Measurements from ENCODE around the gene FCRLA.

FCRLA gene

DNA sequence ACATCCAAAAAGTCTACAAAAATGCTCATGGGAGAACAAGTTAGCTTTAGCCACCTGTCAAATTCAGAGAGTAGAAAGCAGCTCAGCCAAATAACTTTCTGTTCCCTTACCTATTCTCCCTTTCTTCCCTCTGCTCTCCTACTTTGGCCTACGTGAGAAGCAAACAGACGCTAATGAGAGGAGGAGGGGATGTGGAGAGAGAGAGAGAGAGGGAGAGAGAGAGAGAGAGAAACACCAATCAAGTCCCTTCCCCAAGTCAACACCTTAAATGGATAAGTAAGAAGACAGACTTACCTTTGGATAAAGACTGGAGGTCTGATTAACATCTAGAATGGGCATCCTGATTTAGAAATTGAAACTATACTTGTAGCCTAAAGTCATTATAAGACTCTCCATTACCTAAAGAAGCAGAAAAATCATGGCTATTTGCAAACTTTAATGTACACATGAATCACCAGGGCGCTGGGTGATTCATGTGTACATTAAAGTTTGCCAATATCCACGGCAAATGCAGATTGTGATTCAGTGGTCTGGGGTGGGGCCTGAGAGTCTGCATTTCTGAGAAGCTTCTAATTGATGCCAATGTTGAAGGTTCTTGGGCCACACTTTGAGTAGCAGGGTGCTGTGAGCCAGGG, 29.4 kb downstream of the FCRLA start:
- TF ChIP-seq, protein P1, sequence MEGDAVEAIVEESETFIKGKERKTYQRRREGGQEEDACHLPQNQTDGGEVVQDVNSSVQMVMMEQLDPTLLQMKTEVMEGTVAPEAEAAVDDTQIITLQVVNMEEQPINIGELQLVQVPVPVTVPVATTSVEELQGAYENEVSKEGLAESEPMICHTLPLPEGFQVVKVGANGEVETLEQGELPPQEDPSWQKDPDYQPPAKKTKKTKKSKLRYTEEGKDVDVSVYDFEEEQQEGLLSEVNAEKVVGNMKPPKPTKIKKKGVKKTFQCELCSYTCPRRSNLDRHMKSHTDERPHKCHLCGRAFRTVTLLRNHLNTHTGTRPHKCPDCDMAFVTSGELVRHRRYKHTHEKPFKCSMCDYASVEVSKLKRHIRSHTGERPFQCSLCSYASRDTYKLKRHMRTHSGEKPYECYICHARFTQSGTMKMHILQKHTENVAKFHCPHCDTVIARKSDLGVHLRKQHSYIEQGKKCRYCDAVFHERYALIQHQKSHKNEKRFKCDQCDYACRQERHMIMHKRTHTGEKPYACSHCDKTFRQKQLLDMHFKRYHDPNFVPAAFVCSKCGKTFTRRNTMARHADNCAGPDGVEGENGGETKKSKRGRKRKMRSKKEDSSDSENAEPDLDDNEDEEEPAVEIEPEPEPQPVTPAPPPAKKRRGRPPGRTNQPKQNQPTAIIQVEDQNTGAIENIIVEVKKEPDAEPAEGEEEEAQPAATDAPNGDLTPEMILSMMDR (IDR thresholded peaks at IDR 0.05; ENCODE audit: control extremely low read depth, extremely low read depth, low read depth, missing control alignments), result no peak
- DNase-seq (ENCODE audit: extremely low spot score), result no peak
- POLR2A ChIA-PET, result no interaction called here
- CTCF ChIA-PET, result interaction anchor here (0.8 to 8.4 kb wide), 11 partner anchors 9 to 301 kb away, joined by 3 to 79 read pairs (median 6); partner anchors contain the start of genes DUSP12 and FCRLB

DNA sequence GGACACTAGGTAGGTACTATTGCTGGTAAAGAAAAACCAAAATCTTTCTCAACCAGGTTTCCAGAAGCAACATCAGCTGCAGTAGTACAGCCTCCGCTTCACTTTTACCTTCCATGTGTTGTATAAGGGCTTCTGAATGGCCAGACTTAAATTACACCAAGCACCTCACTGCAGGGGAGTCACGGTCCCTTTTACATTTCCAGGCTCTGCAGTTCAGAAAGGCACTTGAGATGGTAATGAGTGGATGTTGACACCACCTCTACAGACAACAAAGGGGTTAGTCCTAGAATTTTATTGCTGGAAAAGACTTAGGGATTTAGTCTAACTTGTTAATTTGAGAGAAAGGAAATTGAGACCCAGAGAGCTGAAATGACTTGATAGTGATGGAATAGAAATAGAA, 30.6 kb downstream of the FCRLA start:
- ChIA-PET POLR2A (interaction anchor here (0.5 kb wide), 1 partner anchor 1719 kb away, joined by 3 read pairs; no protein-coding TSS in a partner anchor), CTCF (interaction anchor here (1.0 to 8.4 kb wide), 15 partner anchors 10 to 347 kb away, joined by 3 to 79 read pairs (median 9); partner anchors contain the start of genes DUSP12, FCRLA and FCRLB)
- DNase-seq (ENCODE audit: extremely low spot score), result no peak

DNA sequence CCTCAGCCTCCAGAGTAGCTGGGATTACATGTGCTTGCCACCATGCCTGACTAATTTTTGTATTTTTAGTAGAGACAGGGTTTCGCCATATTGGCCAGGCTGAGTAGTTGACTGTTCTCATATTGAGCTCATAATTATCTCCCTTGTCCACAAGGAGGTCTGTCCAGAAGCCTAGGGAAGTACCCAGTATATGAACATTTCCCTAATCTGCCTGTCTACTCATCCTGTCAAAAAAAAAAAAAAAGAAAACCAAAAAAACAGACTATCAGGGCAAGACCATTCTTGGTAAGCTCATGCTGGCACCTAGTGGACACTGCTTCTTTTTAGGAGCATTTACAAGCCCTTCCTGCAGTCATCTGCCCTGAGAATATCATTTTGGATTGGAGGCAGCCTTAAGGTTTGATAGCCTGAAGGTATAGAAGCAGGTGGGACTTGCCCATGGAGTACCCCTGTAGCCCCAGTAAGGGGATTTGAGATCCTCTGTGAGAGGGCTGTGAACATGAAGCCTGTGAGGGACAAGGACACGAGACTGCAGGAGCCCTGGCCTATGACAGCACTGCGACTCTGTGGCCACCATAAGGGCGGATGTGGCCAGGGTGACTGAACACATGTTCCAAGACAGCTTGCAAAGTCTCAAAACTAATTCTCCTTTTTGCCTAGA, 31.7 kb downstream of the FCRLA start:
- DNase-seq (ENCODE audit: extremely low spot score), result peak; percentile 45
- ChIA-PET POLR2A (interaction anchor here (0.6 to 1.1 kb wide), 2 partner anchors 8 to 215 kb away, joined by 3 to 4 read pairs; no protein-coding TSS in a partner anchor), CTCF (interaction anchor here (0.6 to 8.4 kb wide), 29 partner anchors 9 to 348 kb away, joined by 3 to 79 read pairs (median 4); partner anchors contain the start of genes DUSP12, FCRLA, FCRLB and HSPA6)
- TF ChIP-seq, protein P1 (IDR thresholded peaks at IDR 0.05; ENCODE audit: control extremely low read depth, extremely low read depth, low read depth, missing control alignments), result peak; percentile 72

More for the DNA sequence above, 30.6 kb downstream of the FCRLA start:
- TF ChIP-seq, protein P1 (IDR thresholded peaks at IDR 0.05; ENCODE audit: control extremely low read depth, extremely low read depth, low read depth, missing control alignments), result no peak

DNA sequence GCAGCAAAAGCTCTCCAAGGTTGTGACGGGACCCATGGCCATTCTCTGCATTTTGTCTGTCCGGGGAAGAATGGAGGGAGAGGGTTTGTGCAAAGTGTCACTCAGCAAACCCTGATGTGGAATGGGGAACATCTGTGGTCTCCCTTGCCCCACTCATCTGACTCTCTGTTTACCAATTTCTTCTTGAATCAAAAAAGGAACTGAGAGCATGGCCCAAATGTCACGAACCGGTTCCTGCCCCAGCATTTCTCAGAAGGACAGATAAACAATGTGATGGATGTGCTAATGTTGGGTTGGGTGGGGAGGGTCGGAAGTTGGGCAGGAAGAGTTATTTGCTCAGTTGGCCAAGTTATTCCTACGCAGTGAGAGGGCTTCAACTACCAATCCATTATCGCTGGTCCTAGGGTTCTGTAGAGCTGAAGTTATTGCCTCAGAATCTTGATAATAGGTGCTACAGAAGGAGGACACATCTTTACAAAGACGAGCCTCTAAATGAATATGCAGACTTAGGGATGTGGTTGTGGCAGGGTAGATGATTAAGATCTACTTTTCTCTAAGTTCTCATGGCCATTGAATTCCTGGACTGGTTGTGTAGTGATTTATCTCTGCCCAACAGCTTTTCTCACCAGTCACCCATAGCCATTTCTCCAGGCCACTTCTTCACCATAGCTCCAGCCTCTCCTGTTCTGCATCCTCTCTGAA, 33.0 kb downstream of the FCRLA start:
- TF ChIP-seq, protein P1 (IDR thresholded peaks at IDR 0.05; ENCODE audit: control extremely low read depth, extremely low read depth, low read depth, missing control alignments), result no peak
- CTCF ChIA-PET, result interaction anchor here (0.8 to 8.4 kb wide), 20 partner anchors 9 to 742 kb away, joined by 3 to 79 read pairs (median 6); partner anchors contain the start of genes DUSP12, FCRLA and FCRLB
- DNase-seq (ENCODE audit: extremely low spot score), result no peak
- POLR2A ChIA-PET, result interaction anchor here (1.1 kb wide), 1 partner anchor 216 kb away, joined by 4 read pairs; no protein-coding TSS in a partner anchor

DNA sequence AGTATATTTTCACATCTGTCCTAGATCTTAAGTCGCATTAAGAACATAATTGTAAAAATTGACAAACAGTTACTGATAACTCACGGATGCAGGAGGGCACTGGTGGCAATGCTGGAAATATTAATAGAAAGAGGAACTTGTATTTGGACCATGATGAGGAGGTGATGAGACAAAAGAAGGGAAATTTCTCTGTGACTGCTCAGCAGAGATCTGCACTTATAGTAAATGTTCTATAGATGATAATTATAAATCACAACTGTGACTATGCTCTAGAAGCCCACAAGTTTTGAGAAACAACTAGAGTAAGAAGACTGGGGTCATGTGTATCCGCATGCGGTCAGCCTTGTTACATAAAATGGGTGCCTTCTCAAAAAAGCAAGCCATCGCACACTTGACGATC, 33.9 kb downstream of the FCRLA start:
- TF ChIP-seq, protein P1 (IDR thresholded peaks at IDR 0.05; ENCODE audit: control extremely low read depth, extremely low read depth, low read depth, missing control alignments), result no peak
- POLR2A ChIA-PET, result no interaction called here
- CTCF ChIA-PET, result interaction anchor here (0.7 to 6.8 kb wide), 22 partner anchors 8 to 892 kb away, joined by 3 to 70 read pairs (median 6); partner anchors contain the start of genes DUSP12 and FCRLA
- DNase-seq (ENCODE audit: extremely low spot score), result no peak

DNA sequence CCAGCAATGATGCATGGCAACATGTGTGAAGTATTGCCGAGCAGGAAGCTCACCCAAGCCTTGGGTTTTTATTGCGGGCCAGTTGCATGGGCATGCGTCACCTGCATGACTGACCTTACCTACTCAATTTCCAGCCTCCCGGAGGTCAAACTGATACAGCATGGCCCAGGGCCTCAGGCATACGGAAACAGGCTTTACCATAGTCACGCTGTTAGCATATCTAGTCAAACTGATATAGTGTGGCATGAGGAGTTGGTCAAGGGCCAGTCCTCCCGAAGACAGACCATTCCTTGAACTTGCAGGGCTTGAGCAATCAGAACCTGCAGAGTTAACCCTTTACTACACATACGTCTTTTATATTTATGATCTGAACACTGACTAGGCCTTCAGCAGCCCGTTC, 36.2 kb downstream of the FCRLA start:
- POLR2A ChIA-PET, result no interaction called here
- TF ChIP-seq, protein P1 (IDR thresholded peaks at IDR 0.05; ENCODE audit: control extremely low read depth, extremely low read depth, low read depth, missing control alignments), result no peak
- no peak for DNase-seq (ENCODE audit: extremely low spot score)
- CTCF ChIA-PET, result interaction anchor here (1.1 to 6.8 kb wide), 3 partner anchors 95 to 259 kb away, joined by 3 to 70 read pairs (median 23); no protein-coding TSS in a partner anchor
